Activated CD4-positive, alpha-beta T cell treated with anti-CD3 and anti-CD28 coated beads, Interleukin-2, amount 50 U/mL, for 24 hours (primary cell): ENCODE results near the gene TTC14.
"Not testable (repeated sequence)": the region's sequence is repeated elsewhere in the genome, so short reads cannot be mapped to it uniquely, and the experiment has no call there.

Experiments
- DNase-seq, 2 donors: peaks; one replicate each; pipeline ENCODE4 v3.0.0-alpha.2; 2020; ENCODE audit warnings: low read depth in 1 of 2, low spot score in 1 of 2

TTC14 gene

GRCh38 chr3:180601688-180602666 is at the start of gene TTC14:
TSS of gene TTC14 (plus strand) at chr3:180602163. CDS start at chr3:180602262, 99 bp downstream.
- DNase-seq: peak; percentile 85 to 91

- no peak for DNase-seq
Observed at GRCh38 chr3:180563406-180563805, 38.6 kb upstream of the TTC14 start.

GRCh38 chr3:180564676-180565075 is 37.3 kb upstream of the TTC14 start:
- DNase-seq: no peak

GRCh38 chr3:180570238-180570637 is 31.7 kb upstream of the TTC14 start:
- DNase-seq: no peak

- no peak for DNase-seq
Observed at GRCh38 chr3:180571831-180572598, 29.9 kb upstream of the TTC14 start.

GRCh38 chr3:180575571-180575970 is 26.4 kb upstream of the TTC14 start:
- no peak for DNase-seq

GRCh38 chr3:180580934-180581333 is 21.0 kb upstream of the TTC14 start:
- DNase-seq: no peak

- DNase-seq: no peak
Observed at GRCh38 chr3:180590396-180590795, 11.6 kb upstream of the TTC14 start.

- DNase-seq: not testable (repeated sequence)
Observed at GRCh38 chr3:180593631-180594030, 8.3 kb upstream of the TTC14 start.

- no peak for DNase-seq
Observed at GRCh38 chr3:180594631-180595558, 7.1 kb upstream of the TTC14 start.

GRCh38 chr3:180595559-180595935 is 6.4 kb upstream of the TTC14 start:
- no peak for DNase-seq

GRCh38 chr3:180600473-180600872 is 1.5 kb upstream of the TTC14 start:
- no peak for DNase-seq

GRCh38 chr3:180611006-180611405 is 9.0 kb downstream of the TTC14 start:
- DNase-seq: no peak

- DNase-seq: no peak
Observed at GRCh38 chr3:180612364-180612763, 10.4 kb downstream of the TTC14 start.

GRCh38 chr3:180615954-180616353 is 14.0 kb downstream of the TTC14 start:
- DNase-seq: no peak

- no peak for DNase-seq
Observed at GRCh38 chr3:180617049-180617448, 15.1 kb downstream of the TTC14 start.

- not testable (repeated sequence) for DNase-seq
Observed at GRCh38 chr3:180618563-180618962, 16.6 kb downstream of the TTC14 start.

- DNase-seq: no peak
Observed at GRCh38 chr3:180619723-180620122, 17.8 kb downstream of the TTC14 start.

GRCh38 chr3:180624714-180625113 is 22.8 kb downstream of the TTC14 start:
- DNase-seq: no peak

GRCh38 chr3:180626844-180627243 is 24.9 kb downstream of the TTC14 start:
- DNase-seq: no peak

- DNase-seq: no peak
Observed at GRCh38 chr3:180630371-180630770, 28.4 kb downstream of the TTC14 start.
